Posterior vena cava (tissue), 2 donors: ENCODE results near the gene PTPRN2. TPM values are rescaled to one million over a fixed set of nuclear protein-coding genes. Genes with fewer than 3 reads are reported as not detected.

ENCODE experiments used
- DNase-seq: peaks from one replicate; pipeline ENCODE4 v3.0.0-alpha.2; 2020; ENCODE audit warnings: low spot score
- intact Hi-C, 2 donors: fragments of 100-400 bp; cut with DNase I; formaldehyde crosslinking; loops; one replicate each; pipeline versions ENCODE4 v1.14.1 to v1.14.2; 2022 to 2023
- total RNA-seq, 2 donors: library from RNA; stranded (reverse); fragmentation: NEBNext Ultra II Directional; extraction: Animal tissue kit (Norgen Biotek cat#: 25700); gene quantifications; one replicate each; pipeline ENCODE4 v1.2.1, GENCODE V29; 2021
- donor health status: DM: yes; HTN: yes; CAD: no.
- donor health status: DM: yes; HTN: yes; CAD: no.

The PTPRN2 gene
- total RNA-seq, 2 donors from 2014 or later = 1.6 to 2.8 TPM

DNA sequence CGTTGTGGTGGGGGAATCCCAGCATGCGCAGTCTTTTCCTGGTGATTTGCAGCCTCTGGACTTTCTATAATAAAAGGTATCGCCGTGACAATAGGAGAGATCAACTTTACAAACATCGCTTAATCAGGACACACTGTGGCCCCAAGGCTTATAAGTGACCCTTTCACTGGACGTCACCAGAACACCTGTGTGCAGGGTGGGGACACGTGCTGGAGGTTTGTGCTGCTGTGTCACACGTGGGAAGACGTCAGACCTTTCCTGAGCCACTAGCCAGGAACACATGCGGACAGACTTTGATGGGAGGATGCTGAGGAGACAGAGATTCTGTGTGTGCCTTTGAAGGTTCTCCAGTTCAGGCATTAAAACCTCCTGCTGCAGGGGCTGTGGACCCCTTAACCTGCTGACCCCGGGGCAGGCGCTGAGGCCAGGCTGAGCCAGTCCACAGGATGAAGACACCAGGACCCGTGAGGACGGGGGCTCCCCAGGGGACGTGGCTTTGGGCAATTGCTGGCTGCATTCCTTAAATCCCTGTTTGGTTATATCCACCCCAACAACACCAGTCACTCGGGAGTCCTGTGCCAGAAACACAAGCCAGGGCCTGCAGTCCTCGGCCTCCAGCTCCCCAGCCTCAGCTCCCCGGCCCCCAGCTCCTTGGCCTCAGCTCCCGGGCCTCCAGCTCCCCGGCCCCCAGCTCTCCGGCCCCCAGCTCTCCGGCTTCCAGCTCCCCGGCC lies 183.4 kb downstream of the PTPRN2 start:
- DNase-seq = peak; percentile 56
- intact Hi-C loops = no loop called here

DNA sequence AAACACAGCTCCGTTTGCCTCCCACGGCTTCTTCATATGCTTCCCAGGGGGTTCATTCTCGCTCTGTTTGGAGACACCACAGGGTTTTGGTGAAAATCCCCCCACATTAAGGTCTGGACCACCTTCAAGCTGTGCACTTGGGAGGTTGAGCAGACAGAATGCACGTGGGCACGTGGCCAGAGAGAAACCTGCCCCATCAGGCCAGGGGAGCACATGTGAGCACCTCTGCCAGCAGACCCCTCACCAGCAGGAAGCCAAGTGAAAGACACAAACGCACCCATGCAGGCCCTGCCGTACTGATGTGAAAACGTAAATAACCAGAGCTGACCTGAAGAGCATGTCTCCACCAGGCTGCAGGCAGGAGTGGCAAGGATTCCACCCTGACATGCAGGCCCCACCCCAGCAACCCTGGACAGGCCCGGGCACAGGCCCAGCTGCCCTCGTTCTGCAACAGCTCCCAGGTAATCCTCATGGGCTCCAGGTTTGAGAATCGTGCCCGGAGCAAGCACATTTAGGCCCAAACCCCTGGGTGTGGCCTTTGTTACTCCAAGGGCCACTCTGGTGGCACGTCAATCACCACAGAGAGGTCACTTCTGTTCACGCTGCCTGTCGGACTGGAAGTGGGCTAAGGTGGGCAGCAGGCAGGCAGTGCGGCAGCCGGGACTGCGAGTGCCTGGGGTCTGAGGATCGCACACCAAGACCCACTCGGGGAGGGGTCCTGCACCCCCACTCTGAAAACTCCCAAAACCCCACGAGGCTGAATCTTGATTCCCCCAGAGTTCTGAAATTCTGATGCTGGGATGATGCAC lies 184.4 kb downstream of the PTPRN2 start:
- intact Hi-C loops = no loop called here
- peak; percentile 66 for DNase-seq

DNA sequence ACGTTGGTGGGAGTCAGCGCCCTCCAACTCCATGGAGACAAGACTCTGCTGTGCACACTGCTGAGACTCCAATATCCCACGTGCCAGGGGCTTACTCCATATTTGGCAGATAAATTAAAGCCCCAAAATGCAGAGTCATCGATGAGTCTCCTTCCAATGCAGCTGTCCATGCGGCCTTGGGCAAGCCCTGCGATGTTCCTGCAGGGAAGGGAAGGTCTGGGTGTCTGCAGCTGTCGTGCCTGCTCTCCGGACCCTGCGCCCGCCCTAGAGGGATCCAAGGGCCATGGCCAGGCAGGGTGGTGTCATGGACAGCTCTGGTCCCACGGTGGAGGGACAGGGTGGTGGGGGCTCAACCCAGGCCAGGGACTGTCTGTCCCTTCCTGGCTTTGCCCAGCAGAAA lies 185.2 kb downstream of the PTPRN2 start:
- DNase-seq = peak; percentile 60
- intact Hi-C loops = no loop called here

DNA sequence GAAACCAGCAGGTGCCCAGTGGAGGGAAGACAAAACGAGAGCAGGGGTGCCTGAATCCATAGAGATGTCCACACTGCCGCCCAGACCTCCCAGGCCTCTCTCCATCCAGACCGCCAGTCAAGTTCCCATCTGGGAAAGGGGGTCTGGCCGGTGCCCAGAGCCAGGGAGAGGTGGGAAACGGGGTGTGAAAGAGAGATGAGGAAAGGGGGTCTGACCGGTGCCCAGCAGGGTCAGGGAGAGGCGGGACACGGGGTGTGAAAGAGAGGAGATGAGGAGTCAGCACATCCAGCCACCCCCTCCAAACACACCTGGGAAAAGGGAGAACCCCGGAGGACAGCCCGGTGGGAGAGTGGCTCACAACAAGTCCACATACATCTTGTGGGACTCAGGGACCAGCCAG lies 185.8 kb downstream of the PTPRN2 start:
- peak; percentile 61 for DNase-seq
- intact Hi-C loops = no loop called here

DNA sequence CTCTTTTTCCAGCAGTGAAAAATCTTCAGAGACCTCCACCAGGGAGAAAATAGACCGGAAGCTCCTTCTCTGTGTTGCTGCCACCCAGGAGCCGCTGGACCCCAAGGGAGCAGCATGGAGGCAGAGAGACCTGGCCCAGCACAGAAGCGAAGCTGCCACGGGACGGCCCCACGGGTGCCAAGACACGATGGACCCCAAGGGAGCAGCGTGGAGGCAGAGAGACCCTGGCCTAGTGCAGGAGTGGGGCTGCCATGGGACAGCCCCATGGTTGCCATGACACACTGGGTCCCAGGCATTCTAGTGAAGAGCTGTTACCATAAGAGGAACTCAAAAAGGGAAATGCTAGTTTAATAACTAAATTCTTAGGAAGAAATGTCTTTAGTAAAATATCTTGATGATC lies 186.3 kb downstream of the PTPRN2 start:
- intact Hi-C loops = no loop called here

DNA sequence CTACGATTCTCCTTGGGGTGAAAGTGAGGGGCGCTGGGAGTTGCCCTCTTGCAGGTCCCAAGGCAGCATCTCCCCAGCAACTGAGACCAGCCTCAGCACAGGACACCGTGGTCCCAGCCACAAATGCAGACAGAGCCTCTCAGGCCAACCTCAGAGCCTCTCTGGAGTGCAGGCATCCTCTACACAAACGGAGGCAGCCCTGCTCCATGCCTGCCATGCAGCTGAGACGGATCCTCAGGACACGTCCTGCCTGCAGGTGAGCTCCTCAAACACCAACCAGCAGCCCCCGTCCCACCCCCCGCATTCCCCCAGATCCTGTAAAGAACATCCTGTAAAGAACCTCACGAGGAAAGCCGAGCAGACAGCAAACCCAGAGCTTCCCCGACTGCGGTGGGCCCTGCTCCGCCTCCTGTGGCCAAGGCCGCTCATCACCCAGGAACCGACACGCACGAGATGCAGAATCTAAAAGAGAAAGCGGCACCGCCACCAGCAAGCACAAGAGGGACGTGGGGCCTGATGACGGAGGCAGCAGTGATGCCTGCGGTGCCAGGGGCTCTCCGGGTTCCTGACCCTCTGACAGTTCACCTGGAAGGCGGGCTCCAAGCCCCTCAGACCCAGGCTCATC lies 186.9 kb downstream of the PTPRN2 start:
- intact Hi-C loops = no loop called here
- DNase-seq = peak; percentile 80

More for the DNA sequence above, 186.3 kb downstream of the PTPRN2 start:
- peak; percentile 62 for DNase-seq

DNA sequence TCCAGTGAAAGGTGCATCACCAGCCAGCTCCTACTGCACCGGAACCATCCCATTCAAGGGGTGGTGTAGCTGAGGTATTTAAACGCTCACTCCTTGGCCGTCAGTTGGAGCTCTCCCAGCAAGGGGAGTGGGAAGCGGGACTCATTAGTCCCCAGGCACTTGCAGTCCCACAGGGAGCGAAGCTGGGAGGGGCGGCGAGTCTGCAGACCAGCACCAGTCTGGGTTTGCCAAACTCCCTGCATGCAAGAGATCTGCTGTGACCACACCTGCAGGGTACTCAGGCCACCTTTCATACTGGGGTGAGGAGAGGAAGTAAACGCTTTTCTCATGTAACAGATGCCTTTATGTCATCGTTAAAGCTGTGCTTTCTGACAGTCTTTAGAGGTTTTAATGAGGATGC lies 187.9 kb downstream of the PTPRN2 start:
- DNase-seq = peak; percentile 62
- intact Hi-C loops = no loop called here

DNA sequence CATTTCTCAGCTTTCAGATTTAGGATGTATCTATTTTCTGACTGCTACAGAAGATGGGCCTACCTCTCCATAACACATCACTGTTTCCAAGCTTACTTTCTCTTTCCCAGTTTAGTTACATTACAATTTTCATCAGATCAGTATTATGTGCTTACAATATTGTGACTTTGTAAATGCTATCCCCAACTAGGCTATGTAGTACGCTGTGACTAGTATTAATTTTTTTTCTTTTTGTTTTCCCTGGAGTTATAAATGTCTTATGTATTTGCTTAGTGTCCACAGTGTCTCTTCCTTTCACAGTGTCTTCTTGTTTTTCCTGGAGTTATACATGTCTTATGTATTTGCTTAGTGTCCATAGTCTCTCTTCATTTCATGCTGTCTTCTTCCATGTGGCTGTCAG lies 188.9 kb downstream of the PTPRN2 start:
- intact Hi-C loops = no loop called here
- no peak for DNase-seq

DNA sequence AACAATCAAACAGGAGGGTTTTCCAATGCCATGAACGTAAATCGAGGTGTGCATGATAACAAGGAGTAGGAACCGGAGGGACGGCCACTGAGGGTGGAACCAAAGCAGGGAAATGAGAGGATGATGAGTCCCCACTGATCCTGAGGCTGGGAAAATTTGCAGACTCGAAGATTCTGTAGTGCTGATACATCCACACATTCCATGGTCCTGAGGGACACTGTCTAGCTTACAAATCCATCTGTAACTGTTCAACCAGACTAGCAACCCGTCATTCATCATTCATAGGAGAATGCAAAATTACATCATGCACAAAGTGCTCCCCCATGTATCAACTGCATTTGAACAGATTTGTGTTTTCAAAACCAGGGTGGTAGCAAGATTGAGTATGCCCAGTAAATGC lies 189.7 kb downstream of the PTPRN2 start:
- intact Hi-C loops = no loop called here

DNA sequence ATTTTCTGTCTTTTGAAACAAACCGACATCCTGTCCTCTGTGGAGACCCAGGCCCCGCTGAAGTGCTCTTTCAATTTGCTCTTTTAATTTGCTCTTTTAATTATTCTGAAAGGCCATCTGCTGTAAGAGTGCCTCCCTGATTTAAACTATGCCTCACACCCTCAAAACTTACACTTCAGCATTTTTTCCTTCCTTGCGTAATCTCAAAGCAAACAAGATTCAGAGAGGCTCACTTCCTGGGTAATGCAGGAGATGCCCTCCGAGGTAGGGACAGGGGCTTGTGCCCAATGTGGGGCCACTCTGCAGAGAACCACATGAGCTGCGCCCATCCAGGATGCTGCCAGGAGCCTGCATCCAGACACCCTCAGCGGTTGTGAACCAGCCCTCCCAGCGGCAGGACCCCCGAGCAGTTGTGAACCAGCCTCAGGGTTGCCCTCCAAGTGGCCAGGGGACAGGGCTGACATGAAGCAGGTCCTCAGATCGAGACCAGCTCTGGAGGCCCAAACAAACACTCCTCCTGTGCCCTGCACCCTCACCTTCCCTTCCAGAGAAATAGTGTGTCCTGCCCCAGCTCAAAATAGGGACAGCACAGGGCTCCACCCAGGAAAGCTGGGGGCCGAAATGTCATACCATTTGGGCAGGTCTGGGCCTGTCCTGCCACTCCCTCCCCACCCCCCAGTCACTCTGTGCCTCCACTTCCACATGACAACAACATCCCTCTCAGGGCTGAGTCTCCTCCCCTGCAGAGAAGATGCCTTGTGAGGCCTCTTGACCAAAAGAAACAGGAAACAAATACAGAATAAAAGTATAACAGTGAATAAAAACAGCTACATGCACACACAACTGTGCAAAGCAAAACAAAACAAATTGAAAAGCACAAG lies 190.4 kb downstream of the PTPRN2 start:
- intact Hi-C loops = no loop called here
- DNase-seq = no peak

More for the DNA sequence above, 189.7 kb downstream of the PTPRN2 start:
- no peak for DNase-seq

DNA sequence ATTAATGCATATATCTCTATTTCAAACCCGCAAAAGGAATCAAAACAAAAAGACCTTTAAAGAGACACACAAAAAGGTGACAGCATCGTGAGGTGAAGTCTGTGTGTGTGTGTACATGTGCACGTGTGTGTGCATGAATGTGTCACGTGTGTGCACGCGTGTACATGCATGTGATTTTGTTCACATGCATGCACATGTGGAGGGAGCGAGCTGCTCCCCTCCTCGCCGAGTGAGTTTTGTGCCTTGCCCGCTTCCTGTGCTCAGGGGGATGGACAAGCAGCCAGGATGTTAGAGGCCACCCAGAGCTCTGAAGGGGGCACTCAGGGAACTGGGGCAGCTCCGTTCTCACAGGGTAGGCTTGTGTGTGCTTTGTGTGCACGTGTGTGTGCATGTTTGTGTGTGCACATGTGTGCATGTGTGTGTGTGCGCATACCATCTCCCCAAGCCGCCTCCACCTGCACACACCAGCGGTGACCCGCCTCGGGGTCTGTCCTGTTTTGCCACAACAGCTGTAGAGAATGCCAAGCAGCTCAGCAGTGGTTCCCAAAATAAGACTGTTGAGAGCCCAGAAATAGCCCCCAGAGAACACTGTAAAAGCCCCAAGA lies 191.2 kb downstream of the PTPRN2 start:
- peak; percentile 80 for DNase-seq
- intact Hi-C loops = no loop called here

DNA sequence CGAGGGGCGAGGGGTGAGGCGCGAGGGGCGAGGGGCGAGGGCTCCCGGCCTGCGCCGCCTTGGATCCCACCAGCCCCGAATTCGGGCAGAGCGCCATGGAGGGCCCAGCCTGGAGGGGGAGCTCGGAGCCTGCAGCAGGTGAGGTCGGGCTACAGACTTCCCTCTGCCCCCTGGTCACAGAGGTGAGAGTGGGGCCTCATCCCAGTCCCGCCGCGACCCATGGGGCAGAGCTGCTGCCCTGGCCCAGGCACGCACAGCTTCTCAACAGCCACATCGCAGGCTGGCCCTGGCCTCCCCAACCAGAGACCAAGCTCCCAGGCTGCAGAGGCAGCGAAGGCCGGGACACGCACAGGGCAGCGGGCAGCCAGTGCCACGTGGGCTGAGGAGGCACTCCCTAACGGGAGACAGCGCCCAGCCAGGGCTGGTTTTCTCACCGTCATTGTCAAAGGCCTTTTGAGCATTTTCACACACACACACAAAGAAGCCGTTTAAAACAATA lies 191.8 kb downstream of the PTPRN2 start:
- DNase-seq = no peak

DNA sequence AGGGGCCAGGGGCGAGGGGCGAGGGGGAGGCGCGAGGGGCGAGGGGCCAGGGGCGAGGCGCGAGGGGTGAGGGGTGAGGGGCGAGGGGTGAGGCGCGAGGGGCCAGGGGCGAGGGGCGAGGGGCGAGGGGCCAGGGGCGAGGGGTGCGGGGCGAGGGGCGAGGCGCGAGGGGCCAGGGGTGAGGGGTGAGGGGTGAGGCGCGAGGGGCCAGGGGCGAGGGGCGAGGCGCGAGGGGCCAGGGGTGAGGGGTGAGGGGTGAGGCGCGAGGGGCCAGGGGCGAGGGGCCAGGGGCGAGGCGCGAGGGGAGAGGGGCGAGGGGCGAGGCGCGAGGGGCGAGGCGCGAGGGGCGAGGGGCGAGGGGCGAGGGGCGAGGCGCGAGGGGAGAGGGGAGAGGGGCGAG lies 192.3 kb downstream of the PTPRN2 start:
- intact Hi-C loops = no loop called here
- DNase-seq = peak; percentile 37

More for the DNA sequence above, 191.8 kb downstream of the PTPRN2 start:
- intact Hi-C loops = no loop called here

DNA sequence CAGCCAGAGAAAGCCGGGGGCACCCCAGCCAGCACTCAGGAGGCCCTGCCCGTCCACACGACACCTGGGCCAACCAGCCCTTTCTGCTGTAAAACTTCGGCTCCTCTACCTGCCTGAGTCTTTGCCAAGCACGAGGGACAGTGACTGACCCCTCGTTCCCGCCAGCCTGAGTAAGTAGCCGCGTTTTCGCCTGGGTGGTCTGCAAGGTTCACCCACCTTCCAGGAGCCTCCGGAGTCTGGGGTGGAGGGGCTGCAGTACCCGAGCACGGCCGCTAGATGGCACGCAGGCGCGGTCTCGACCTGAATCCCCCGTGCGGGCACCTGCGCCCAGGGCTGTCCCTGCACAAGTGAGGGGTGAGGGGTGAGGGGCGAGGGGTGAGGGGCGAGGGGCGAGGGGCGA lies 192.7 kb downstream of the PTPRN2 start:
- intact Hi-C loops = no loop called here
- no peak for DNase-seq

DNA sequence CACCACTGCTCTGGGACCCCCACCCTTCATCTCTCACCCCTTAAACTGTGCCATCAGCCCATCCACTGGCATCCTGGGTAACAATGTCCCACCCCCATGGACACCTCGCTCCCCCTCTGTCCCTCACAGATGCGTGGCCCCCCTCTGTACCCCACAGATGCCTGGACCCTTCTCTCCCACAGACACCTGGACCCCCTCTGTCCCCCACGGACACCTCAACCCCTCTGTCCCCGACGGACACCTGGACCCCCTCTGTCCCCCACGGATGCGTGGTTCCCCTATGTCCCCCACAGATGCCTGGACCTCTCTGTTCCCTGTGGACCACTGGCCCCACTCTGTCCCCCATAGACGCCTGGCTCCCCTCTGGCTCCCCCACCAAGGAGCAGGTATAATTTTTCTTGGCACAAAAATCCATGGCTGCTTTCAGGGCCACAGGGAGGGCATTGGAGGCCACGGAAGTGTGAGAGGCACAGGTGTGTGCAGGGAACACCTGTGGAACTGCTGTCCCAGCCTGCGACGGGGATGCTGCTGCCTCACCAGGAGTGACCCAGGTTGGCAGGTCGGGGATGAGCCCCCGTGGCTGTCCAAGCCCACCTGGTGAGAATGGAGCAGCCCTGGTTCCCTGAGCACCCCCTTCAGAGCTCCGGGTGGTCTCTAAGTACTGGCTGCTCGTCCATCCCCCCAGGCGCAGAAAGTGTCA lies 193.5 kb downstream of the PTPRN2 start:
- DNase-seq = peak; percentile 42
- intact Hi-C loops = no loop called here

DNA sequence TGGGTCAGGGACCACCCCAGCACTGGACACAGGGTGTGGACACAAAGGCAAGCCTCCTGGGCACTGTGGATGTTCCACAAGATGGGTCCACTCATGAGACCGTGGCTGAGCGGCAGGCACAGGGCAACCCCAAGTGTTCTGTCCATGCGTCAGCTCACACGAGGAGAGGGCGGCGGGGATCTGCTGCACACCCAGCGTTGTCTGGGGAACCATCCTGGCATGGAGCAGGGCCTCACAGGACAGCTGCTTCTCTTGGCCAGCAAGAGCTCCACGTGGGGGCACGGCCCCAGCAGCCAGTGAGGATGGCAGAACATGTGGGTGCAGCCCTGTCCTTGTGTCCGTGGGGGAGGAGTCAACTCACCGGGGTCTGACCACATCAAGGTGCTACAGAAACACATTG lies 195.4 kb downstream of the PTPRN2 start:
- no peak for DNase-seq
- intact Hi-C loops = no loop called here

DNA sequence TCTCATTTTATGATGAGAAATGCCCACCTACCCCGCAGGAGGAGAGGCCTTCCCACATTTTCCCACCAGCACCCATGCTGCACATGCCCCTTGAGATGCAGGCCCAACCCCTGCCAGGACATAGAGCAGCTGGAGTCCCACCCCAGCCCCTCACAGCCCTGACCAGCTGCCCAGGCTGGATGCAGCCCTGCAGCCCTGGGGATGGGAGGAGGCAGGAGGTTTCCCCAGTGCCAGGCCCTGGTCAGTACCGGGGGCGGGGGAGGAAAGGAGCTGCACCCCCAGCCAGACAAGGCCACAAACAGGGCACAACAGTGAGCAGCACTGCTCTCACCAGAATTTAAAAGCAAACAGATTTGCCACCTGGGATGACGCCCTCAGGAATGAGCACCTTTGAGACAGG lies 196.1 kb downstream of the PTPRN2 start:
- intact Hi-C loops = no loop called here
- DNase-seq = no peak

DNA sequence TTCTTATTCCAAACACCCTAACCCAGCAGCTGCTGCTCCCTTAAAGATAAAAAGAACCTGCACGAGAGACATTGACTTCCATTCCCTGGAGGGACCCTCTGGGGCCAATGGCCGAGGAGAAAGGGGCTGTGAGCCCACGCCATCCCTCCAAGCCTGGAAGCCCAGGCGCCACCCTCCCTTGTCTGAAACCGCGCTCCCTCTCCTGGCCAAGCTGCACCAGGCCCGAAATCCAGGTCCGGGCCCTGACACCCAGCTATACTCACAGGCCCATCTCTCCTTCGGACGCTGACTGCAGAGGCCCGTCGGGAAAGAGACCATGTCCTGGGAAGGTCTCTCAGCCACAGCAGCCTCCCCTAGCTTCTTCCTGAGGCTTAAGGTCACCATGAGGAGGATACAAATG lies 196.5 kb downstream of the PTPRN2 start:
- DNase-seq = no peak
- intact Hi-C loops = no loop called here
